ENCODE results near the gene MEF2A.

MEF2A gene

DNA sequence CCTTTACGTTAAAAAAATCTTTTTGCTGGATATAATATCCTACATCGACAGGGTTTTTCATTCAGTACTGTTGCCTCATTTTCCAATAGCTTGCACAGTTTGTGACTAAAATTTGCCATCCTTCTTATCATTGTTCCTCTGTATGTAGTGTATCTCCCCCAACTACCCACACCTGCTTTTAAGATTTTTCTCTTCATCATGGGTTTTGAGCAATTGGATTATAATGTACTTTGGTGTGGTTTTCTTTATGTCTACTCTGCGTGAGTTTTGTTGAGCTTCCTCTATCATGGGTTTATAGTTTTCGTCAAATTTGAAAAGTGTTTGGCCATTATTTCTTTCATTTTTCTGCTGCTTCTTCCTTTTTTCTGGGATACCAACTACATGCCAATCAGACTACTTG is 39.6 kb upstream of the MEF2A start:
- H3K36me3 ChIP-seq (replicated peaks; ENCODE audit: insufficient read depth, low read length): no peaks in the 10 kb centered on the region
- no peak for DNase-seq
- H3K9me3 ChIP-seq (replicated peaks; ENCODE audit: insufficient read depth, low read length): no peaks in the 10 kb centered on the region
- no peak overlapping the region for H3K27ac ChIP-seq (ENCODE audit: low read length)
- H2AFZ ChIP-seq (ENCODE audit: low read length): no peak overlapping the region
- no peaks in the 10 kb centered on the region for H3K27me3 ChIP-seq (replicated peaks; ENCODE audit: insufficient read depth, low read length)
- H3K4me1 ChIP-seq (ENCODE audit: low read length): no peaks in the 10 kb centered on the region
- no peaks in the 10 kb centered on the region for H4K20me1 ChIP-seq (ENCODE audit: insufficient read depth, low read length)
- TF ChIP-seq, protein P1, sequence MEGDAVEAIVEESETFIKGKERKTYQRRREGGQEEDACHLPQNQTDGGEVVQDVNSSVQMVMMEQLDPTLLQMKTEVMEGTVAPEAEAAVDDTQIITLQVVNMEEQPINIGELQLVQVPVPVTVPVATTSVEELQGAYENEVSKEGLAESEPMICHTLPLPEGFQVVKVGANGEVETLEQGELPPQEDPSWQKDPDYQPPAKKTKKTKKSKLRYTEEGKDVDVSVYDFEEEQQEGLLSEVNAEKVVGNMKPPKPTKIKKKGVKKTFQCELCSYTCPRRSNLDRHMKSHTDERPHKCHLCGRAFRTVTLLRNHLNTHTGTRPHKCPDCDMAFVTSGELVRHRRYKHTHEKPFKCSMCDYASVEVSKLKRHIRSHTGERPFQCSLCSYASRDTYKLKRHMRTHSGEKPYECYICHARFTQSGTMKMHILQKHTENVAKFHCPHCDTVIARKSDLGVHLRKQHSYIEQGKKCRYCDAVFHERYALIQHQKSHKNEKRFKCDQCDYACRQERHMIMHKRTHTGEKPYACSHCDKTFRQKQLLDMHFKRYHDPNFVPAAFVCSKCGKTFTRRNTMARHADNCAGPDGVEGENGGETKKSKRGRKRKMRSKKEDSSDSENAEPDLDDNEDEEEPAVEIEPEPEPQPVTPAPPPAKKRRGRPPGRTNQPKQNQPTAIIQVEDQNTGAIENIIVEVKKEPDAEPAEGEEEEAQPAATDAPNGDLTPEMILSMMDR (IDR thresholded peaks at IDR 0.05; ENCODE audit: low read length): no peak
- TF ChIP-seq EZH2phosphoT487 (IDR thresholded peaks at IDR 0.05; ENCODE audit: low read length) (no peak), EZH2 (optimal IDR thresholded peaks at IDR 0.05; ENCODE audit: low read depth, low read length) (no peak)
- no peaks in the 10 kb centered on the region for H3K9me2 ChIP-seq (replicated peaks; ENCODE audit: insufficient read depth, low read length)
- H3K4me3 ChIP-seq (ENCODE audit: low read length): no peak overlapping the region
- no peaks in the 10 kb centered on the region for H3K79me2 ChIP-seq (ENCODE audit: low read length)
- H3F3A ChIP-seq (ENCODE audit: insufficient read depth, low read length): no peaks in the 10 kb centered on the region
- no peak overlapping the region for H3K9ac ChIP-seq (ENCODE audit: low read length)
- no peak overlapping the region for H3K4me2 ChIP-seq (ENCODE audit: low read depth, low read length)

GRCh38 chr15:99526671-99527070 is 39.1 kb upstream of the MEF2A start:
- Histone ChIP-seq H3K27me3 (replicated peaks; ENCODE audit: insufficient read depth, low read length) (no peaks in the 10 kb centered on the region), H4K20me1 (ENCODE audit: insufficient read depth, low read length) (no peaks in the 10 kb centered on the region), H3K27ac (ENCODE audit: low read length) (no peak overlapping the region), H3K9ac (ENCODE audit: low read length) (no peak overlapping the region), H3K4me3 (ENCODE audit: low read length) (no peak overlapping the region), H3K4me2 (ENCODE audit: low read depth, low read length) (no peak overlapping the region), H3K36me3 (replicated peaks; ENCODE audit: insufficient read depth, low read length) (no peaks in the 10 kb centered on the region), H3K9me2 (replicated peaks; ENCODE audit: insufficient read depth, low read length) (no peaks in the 10 kb centered on the region), H3F3A (ENCODE audit: insufficient read depth, low read length) (no peaks in the 10 kb centered on the region), H3K79me2 (ENCODE audit: low read length) (no peaks in the 10 kb centered on the region), H2AFZ (ENCODE audit: low read length) (no peak overlapping the region), H3K4me1 (ENCODE audit: low read length) (no peaks in the 10 kb centered on the region), H3K9me3 (replicated peaks; ENCODE audit: insufficient read depth, low read length) (no peaks in the 10 kb centered on the region)
- TF ChIP-seq EZH2phosphoT487 (IDR thresholded peaks at IDR 0.05; ENCODE audit: low read length) (no peak), EZH2 (optimal IDR thresholded peaks at IDR 0.05; ENCODE audit: low read depth, low read length) (no peak)
- TF ChIP-seq, protein P1 (IDR thresholded peaks at IDR 0.05; ENCODE audit: low read length): no peak
- no peak for DNase-seq

DNA sequence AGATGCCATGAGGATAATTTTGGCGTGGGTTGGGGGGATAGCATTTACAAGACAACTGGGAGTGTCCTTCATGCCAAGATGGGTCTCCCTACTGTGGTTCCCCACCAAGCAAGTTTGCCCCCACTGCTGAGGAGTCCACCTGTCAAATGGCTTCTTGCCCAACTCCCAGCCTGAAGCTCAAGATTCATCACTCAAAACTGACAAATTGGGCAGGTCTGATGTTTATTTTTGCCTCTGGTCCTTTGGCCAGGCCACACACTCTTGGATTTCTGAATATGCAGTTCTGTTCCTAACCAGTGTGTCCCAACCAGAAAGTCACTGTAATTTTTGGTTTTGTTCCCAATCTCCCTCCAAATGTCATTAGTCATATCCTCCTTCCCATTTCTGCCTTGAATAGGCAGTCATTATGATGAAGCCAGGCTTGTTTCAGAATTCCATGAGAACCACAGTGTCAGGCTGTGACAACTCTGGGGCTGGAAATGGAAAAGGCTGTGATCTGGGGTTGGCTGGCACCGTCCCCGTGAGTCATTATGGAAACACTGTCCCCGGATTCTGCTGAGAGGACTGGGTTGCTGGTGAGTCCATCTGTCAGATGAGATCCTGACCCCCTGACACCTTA is 29.3 kb upstream of the MEF2A start:
- no peak for DNase-seq
- Histone ChIP-seq H3K4me1 (ENCODE audit: low read length) (no peaks in the 10 kb centered on the region), H3K27ac (ENCODE audit: low read length) (no peak overlapping the region), H3K9me2 (replicated peaks; ENCODE audit: insufficient read depth, low read length) (no peaks in the 10 kb centered on the region; the same call in 1 of the 2 replicates), H3K27me3 (replicated peaks; ENCODE audit: insufficient read depth, low read length) (no peaks in the 10 kb centered on the region), H3F3A (ENCODE audit: insufficient read depth, low read length) (no peaks in the 10 kb centered on the region), H3K79me2 (ENCODE audit: low read length) (no peaks in the 10 kb centered on the region), H3K9ac (ENCODE audit: low read length) (no peak overlapping the region), H3K9me3 (replicated peaks; ENCODE audit: insufficient read depth, low read length) (no peaks in the 10 kb centered on the region), H2AFZ (ENCODE audit: low read length) (no peak overlapping the region), H3K4me3 (ENCODE audit: low read length) (no peak overlapping the region), H3K36me3 (replicated peaks; ENCODE audit: insufficient read depth, low read length) (no peaks in the 10 kb centered on the region), H3K4me2 (ENCODE audit: low read depth, low read length) (no peak overlapping the region), H4K20me1 (ENCODE audit: insufficient read depth, low read length) (no peaks in the 10 kb centered on the region)
- TF ChIP-seq, protein P1 (IDR thresholded peaks at IDR 0.05; ENCODE audit: low read length): no peak
- TF ChIP-seq EZH2phosphoT487 (IDR thresholded peaks at IDR 0.05; ENCODE audit: low read length): no peak
- no peak for TF ChIP-seq EZH2 (optimal IDR thresholded peaks at IDR 0.05; ENCODE audit: low read depth, low read length)
